GM12891 (cell line): ENCODE data around the gene GMDS.
A peak's percentile ranks its signal among the peaks of the same experiment; 100 is the strongest.

Source experiments
- DNase-seq: peaks from one replicate; pipeline ENCODE4 v3.0.0; 2011; ENCODE audit warnings: low spot score; ENCODE audit not compliant: insufficient read length
- FAIRE-seq: peaks from 2 replicates; lab custom pipeline; 2011; peaks lifted over from hg19 to GRCh38; lab: Jason Lieb, UNC
- PAX5 ChIP-seq: IDR thresholded peaks from 2 replicates; pipeline ENCODE4 v1.6.1; 2011; ENCODE audit warnings: low read length, moderate library complexity, mild to moderate bottlenecking; ENCODE audit not compliant: insufficient read depth, severe bottlenecking
- POLR2A ChIP-seq: IDR thresholded peaks from 2 replicates; pipeline ENCODE4 v1.6.1; 2011; ENCODE audit warnings: low read depth, low read length, control low read depth
- POLR2AphosphoS5 ChIP-seq: IDR thresholded peaks from 2 replicates; pipeline ENCODE4 v1.6.1; 2011; ENCODE audit warnings: low read depth, low read length, control low read depth
- POU2F2 ChIP-seq: IDR thresholded peaks from 2 replicates; pipeline ENCODE4 v1.6.1; 2011; ENCODE audit warnings: low read depth, mild to moderate bottlenecking, control low read depth, low read length, moderate library complexity
- SPI1 ChIP-seq: IDR thresholded peaks from 2 replicates; pipeline ENCODE4 v1.6.1; 2011; ENCODE audit warnings: low read depth, low read length, control low read depth
- TAF1 ChIP-seq: IDR thresholded peaks from 2 replicates; pipeline ENCODE4 v1.6.1; 2011; ENCODE audit warnings: low read depth, low read length, control low read depth

GMDS gene

GRCh38 chr6:1792989-1793388 lies 452.4 kb downstream of the GMDS start:
- no peak for TF ChIP-seq POLR2AphosphoS5
- no peak for TF ChIP-seq POLR2A
- no peak for TF ChIP-seq POU2F2
- TF ChIP-seq TAF1, result no peak
- TF ChIP-seq SPI1, result no peak
- TF ChIP-seq PAX5, result no peak
- DNase-seq (peak; percentile 20), FAIRE-seq (no peak)

DNA sequence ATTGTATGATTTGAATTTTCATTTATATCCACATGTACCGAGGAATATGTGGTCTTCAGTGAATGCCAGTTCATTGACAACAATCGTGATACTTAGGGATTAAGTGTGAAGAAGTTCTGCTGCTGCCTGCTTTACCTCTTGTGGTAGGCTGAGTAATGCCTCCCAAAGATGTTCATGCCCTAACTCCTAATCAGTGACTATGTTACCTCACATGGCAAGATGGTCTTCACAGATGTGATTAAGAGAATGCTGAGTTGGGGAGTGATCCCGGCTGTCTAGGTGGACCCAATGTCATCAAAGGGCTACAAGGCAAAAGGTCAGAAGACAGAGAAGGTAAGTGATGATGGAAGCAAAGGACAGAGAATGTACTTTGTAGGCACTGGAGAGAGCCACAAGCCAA lies 454.7 kb downstream of the GMDS start:
- FAIRE-seq, result no peak

DNA sequence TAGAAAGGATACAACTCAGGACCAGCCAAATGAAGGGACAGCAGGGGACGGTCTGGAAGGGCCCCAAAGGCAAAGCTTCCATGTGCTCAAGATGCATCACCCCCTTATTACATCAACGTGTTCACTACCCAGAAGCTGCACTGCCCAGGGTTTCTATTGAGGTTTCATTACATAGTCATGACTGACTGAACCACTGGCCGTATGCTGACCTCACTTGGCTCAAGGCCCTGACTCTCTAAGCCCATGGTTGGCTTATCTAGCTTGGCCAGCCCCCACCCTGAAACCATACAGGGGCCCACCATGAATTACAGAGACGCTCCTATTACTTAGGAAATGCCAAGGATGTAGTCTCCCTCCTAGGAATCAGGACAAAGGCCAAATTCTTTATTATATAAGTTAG lies 456.3 kb downstream of the GMDS start:
- DNase-seq, result no peak
- TF ChIP-seq POLR2AphosphoS5 (no peak), POLR2A (no peak), POU2F2 (no peak), TAF1 (no peak), PAX5 (no peak), SPI1 (no peak)
- FAIRE-seq, result no peak

More for the DNA sequence above, 454.7 kb downstream of the GMDS start:
- DNase-seq, result no peak
- TF ChIP-seq PAX5 (no peak), POLR2AphosphoS5 (no peak), TAF1 (no peak), POU2F2 (no peak), POLR2A (no peak)

GRCh38 chr6:1787894-1788293 lies 457.5 kb downstream of the GMDS start:
- DNase-seq (no peak), FAIRE-seq (no peak)
- TF ChIP-seq PAX5, result no peak
- TF ChIP-seq POLR2A, result no peak
- no peak for TF ChIP-seq POU2F2
- no peak for TF ChIP-seq POLR2AphosphoS5
- TF ChIP-seq TAF1, result no peak
- TF ChIP-seq SPI1, result no peak

GRCh38 chr6:1786455-1787453 lies 458.7 kb downstream of the GMDS start:
- FAIRE-seq (no peak), DNase-seq (no peak)
- TF ChIP-seq TAF1 (no peak), POLR2A (no peak), POLR2AphosphoS5 (no peak), PAX5 (no peak), POU2F2 (no peak), SPI1 (no peak)

GRCh38 chr6:1784422-1784884 lies 461.0 kb downstream of the GMDS start:
- no peak for FAIRE-seq
- no peak for TF ChIP-seq POLR2A
- DNase-seq, result no peak

GRCh38 chr6:1781817-1782184 lies 463.6 kb downstream of the GMDS start:
- TF ChIP-seq POU2F2, result no peak
- TF ChIP-seq POLR2A, result no peak
- TF ChIP-seq TAF1, result no peak
- TF ChIP-seq POLR2AphosphoS5, result no peak
- no peak for TF ChIP-seq SPI1
- no peak for TF ChIP-seq PAX5
- FAIRE-seq (no peak), DNase-seq (no peak)

GRCh38 chr6:1781152-1781816 lies 464.1 kb downstream of the GMDS start:
- DNase-seq (no peak), FAIRE-seq (no peak)
- TF ChIP-seq SPI1 (no peak), POLR2AphosphoS5 (no peak), POU2F2 (no peak), POLR2A (no peak), TAF1 (no peak), PAX5 (no peak)

- FAIRE-seq (no peak), DNase-seq (no peak)
- TF ChIP-seq POU2F2 (no peak), PAX5 (no peak), POLR2AphosphoS5 (no peak), POLR2A (no peak), SPI1 (no peak), TAF1 (no peak)
Measured at GRCh38 chr6:1780251-1780867, 465.0 kb downstream of the GMDS start.
